Karpas-422 (cell line): ENCODE measurements around the gene FAM181A. TPM values are rescaled to one million over a fixed set of nuclear protein-coding genes. Genes with fewer than 3 reads are reported as not detected.

Source experiments
- DNase-seq: peaks from one replicate; pipeline ENCODE4 v3.0.0-alpha.2; 2015
- H2AFZ ChIP-seq: fragments of 200-600 bp; sonication (generic); 2 replicates; pipeline ENCODE4 v1.6.1; 2014; ENCODE audit warnings: antibody characterized with exemption, low read length, mixed read lengths
- H3K27ac ChIP-seq: fragments of 200-600 bp; sonication (generic); 2 replicates; pipeline ENCODE4 v1.5.1; 2014; ENCODE audit warnings: mild to moderate bottlenecking, low read length, moderate library complexity
- H3K27me3 ChIP-seq: fragments of 200-600 bp; sonication (generic); 2 replicates; pipeline ENCODE4 v1.6.1; 2014; ENCODE audit warnings: low read length, mixed read lengths
- H3K36me3 ChIP-seq: fragments of 200-600 bp; sonication (generic); 2 replicates; pipeline ENCODE4 v1.6.1; 2014; ENCODE audit warnings: low read length, mixed read lengths; ENCODE audit not compliant: insufficient read depth
- H3K4me1 ChIP-seq: fragments of 200-600 bp; sonication (generic); 2 replicates; pipeline ENCODE4 v1.6.1; 2014; ENCODE audit warnings: mild to moderate bottlenecking, low read length, mixed read lengths
- H3K4me2 ChIP-seq: fragments of 200-600 bp; sonication (generic); 2 replicates; pipeline ENCODE4 v1.6.1; 2014; ENCODE audit warnings: low read length, low read depth, mild to moderate bottlenecking; ENCODE audit not compliant: poor library complexity, severe bottlenecking
- H3K4me3 ChIP-seq: fragments of 200-600 bp; sonication (generic); 2 replicates; pipeline ENCODE4 v1.5.1; 2014; ENCODE audit warnings: mild to moderate bottlenecking, antibody characterized with exemption, low read length, mixed read lengths
- H3K79me2 ChIP-seq: fragments of 200-600 bp; sonication (generic); 2 replicates; pipeline ENCODE4 v1.6.1; 2014; ENCODE audit warnings: mild to moderate bottlenecking, low read length, mixed read lengths
- H3K9ac ChIP-seq: fragments of 200-600 bp; sonication (generic); 2 replicates; pipeline ENCODE4 v1.6.0; 2014; ENCODE audit warnings: low read length
- H3K9me2 ChIP-seq: fragments of 200-600 bp; sonication (generic), shearing (Covaris generic); replicated peaks from 2 replicates; pipeline ENCODE4 v1.6.0; 2014; ENCODE audit warnings: mild to moderate bottlenecking, low read length, moderate library complexity; ENCODE audit not compliant: insufficient read depth
- H3K9me3 ChIP-seq: fragments of 300-700, 200-600 bp; sonication (generic); 2 replicates; pipeline ENCODE4 v1.6.1; 2014; ENCODE audit warnings: low read length, mixed read lengths
- H4K20me1 ChIP-seq: fragments of 200-600 bp; sonication (generic); 2 replicates; pipeline ENCODE4 v1.6.1; 2014; ENCODE audit warnings: mild to moderate bottlenecking, antibody characterized with exemption, low read length, low read depth; ENCODE audit not compliant: insufficient read depth
- total RNA-seq: library from RNA; depleted of rRNA; stranded (reverse); fragments of >200 nt; shearing (Covaris generic); gene quantifications from 2 replicates; pipeline ENCODE4 v1.2.3, GENCODE V29; 2014; ENCODE audit warnings: low replicate concordance

FAM181A gene
- total RNA-seq, 1 experiment from 2014 or later = not detected

DNA sequence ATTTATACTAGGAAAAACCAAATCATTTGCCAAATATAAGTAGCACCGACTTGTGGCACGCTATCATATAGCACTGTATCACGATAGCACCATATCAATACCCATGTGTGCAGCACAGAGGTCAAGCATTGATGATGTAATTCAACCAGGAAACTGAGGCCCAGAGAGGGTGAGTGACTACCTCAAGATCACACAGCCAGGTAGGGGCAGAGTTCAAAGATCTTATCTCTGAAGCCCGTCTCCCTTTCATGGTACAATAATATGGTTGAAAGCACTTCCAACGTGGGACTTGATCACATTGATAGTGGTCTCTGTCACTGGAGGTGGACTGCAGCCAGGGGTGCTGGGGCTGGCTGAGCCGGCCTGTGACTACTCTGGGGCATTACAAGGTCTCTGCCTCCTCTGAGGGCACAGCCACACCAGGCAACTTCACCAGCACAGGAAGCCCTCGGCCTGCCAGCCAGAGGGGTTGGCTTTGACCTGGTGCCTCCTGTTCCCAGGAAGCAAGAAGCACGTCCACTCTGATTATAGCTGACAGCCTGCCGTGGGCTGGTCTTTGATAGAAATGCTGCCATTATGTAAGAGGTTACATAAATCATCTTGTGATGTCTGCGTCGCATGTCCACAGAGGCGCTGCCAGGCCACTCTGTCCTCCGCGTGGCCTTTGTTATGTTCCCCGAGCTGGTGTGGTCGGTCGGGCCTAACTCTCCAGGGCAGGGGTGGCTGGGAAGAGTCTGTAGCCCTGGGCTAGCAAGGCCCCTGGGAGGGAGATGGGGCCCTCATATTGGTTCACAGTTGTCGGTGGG lies 5.9 kb upstream of the FAM181A start:
- no peak for DNase-seq
- no peaks in the 10 kb centered on the region for H3K9me2 ChIP-seq
- peaks cover 4% of the 10 kb centered on the region; the same call in 1 of the 2 replicates for H3K4me1 ChIP-seq
- no peaks in the 10 kb centered on the region for H3K9me3 ChIP-seq
- H3K27ac ChIP-seq = no peak overlapping the region
- H3K36me3 ChIP-seq = no peaks in the 10 kb centered on the region
- no peaks in the 10 kb centered on the region for H4K20me1 ChIP-seq
- 0 out of 2 replicates have a peak, but pooled peaks cover 9% of the 10 kb centered on the region for H3K27me3 ChIP-seq
- H3K9ac ChIP-seq = no peak overlapping the region
- no peak overlapping the region for H3K4me2 ChIP-seq
- H3K79me2 ChIP-seq = no peaks in the 10 kb centered on the region
- no peak overlapping the region for H2AFZ ChIP-seq
- no peak overlapping the region for H3K4me3 ChIP-seq

DNA sequence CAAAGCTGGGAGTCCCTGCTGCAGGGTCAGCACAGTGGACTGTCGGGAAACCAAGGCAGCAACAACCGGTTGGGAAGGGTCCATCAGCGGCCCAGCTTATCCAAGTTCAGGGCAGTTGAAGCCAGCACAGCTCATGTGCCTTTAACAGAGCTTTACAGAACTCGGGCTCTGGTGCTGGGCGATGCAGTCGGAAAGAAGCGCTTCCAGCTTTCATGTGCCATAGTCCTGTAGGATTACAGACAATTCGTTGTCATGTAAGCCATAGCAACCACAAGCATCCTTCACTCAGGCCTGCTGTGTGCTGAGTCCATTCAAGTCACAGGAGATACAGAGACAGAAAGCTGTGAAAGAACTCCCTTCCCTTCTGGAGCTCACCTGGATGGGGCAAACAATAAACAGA lies 3.5 kb upstream of the FAM181A start:
- Histone ChIP-seq H3K4me2 (no peak overlapping the region), H4K20me1 (no peaks in the 10 kb centered on the region), H3K4me3 (no peak overlapping the region), H3K27ac (no peak overlapping the region), H3K79me2 (no peaks in the 10 kb centered on the region), H3K4me1 (no peaks in the 10 kb centered on the region), H3K9ac (no peak overlapping the region), H3K9me3 (no peaks in the 10 kb centered on the region), H2AFZ (no peak overlapping the region), H3K36me3 (no peaks in the 10 kb centered on the region), H3K27me3 (0 out of 2 replicates have a peak, but pooled peaks cover 5% of the 10 kb centered on the region), H3K9me2 (no peaks in the 10 kb centered on the region)
- DNase-seq = no peak

DNA sequence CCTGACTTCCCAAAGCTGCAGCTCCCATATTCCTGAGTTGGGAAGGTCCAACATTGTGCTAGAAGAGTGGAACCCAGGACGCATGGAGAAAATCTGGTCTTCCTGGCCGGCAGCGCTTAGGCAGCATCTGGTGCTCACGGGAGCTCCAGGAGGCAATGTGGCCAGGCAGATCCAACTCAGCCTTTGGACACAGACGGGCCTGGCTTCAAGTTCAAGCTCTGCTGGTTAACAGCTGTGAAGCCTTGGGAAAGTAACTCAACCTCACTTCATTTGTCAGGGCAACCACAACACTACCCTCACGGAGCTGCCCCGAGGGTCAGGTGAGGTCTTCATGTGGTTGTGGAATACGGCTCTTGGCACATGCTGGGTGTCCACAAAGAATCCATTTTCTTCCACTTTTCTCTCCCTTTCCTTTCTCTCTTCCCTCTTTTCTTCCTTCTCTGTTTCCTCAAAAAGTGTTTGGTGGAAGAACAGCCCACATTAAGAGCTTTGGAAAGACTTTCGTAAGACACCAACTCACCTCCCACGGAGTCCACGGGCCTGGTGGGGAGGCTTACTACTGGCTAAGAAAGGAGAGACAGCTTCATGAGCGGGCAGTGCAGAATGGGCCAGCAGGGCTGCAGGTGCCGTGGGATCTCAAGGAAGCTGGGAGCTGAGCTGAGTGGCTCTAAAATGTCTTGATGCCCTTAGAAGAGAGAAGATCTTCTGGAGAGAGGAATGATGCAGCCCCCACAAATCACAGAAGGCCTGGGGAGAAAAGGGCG lies 2.4 kb upstream of the FAM181A start:
- no peak overlapping the region for H3K27ac ChIP-seq
- H3K4me1 ChIP-seq = no peaks in the 10 kb centered on the region
- no peak overlapping the region for H3K4me2 ChIP-seq
- no peaks in the 10 kb centered on the region for H4K20me1 ChIP-seq
- DNase-seq = no peak
- no peaks in the 10 kb centered on the region for H3K36me3 ChIP-seq
- no peaks in the 10 kb centered on the region for H3K27me3 ChIP-seq
- no peaks in the 10 kb centered on the region for H3K9me3 ChIP-seq
- no peaks in the 10 kb centered on the region for H3K79me2 ChIP-seq
- no peak overlapping the region for H3K9ac ChIP-seq
- no peak overlapping the region for H2AFZ ChIP-seq
- no peaks in the 10 kb centered on the region for H3K9me2 ChIP-seq
- H3K4me3 ChIP-seq = no peak overlapping the region

DNA sequence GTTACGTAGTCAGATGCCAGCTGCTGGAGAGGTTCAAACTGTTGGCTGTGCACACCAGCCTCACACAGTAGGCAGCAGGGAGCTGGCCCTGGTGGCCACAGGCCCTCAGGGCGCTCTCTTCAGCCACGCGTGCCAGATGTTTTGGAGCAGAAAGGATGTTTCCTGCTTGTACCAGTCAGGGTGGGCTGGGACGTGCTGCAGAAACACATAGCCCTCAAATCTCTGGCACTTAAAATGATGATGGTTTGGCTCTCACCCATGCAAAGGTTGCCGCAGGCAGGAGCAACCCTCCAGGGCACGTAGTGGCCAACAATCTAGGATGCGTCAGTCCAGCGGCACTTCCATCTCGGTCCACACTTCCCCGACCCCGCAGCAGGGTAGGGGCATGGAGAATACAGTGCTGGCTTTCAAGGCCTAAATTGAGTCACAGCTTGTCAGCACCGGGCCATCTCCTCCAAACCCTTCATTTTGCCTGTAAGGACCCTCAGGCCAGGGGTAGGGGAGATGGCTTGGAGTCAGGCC lies 1.7 kb upstream of the FAM181A start:
- H4K20me1 ChIP-seq = no peaks in the 10 kb centered on the region
- H3K36me3 ChIP-seq = no peaks in the 10 kb centered on the region
- H3K79me2 ChIP-seq = no peaks in the 10 kb centered on the region
- H3K27me3 ChIP-seq = no peaks in the 10 kb centered on the region
- H2AFZ ChIP-seq = no peak overlapping the region
- no peak overlapping the region for H3K4me2 ChIP-seq
- H3K27ac ChIP-seq = no peak overlapping the region
- H3K4me1 ChIP-seq = no peaks in the 10 kb centered on the region
- H3K9me3 ChIP-seq = no peaks in the 10 kb centered on the region
- no peaks in the 10 kb centered on the region for H3K9me2 ChIP-seq
- H3K9ac ChIP-seq = no peak overlapping the region
- no peak overlapping the region for H3K4me3 ChIP-seq
- DNase-seq = no peak

DNA sequence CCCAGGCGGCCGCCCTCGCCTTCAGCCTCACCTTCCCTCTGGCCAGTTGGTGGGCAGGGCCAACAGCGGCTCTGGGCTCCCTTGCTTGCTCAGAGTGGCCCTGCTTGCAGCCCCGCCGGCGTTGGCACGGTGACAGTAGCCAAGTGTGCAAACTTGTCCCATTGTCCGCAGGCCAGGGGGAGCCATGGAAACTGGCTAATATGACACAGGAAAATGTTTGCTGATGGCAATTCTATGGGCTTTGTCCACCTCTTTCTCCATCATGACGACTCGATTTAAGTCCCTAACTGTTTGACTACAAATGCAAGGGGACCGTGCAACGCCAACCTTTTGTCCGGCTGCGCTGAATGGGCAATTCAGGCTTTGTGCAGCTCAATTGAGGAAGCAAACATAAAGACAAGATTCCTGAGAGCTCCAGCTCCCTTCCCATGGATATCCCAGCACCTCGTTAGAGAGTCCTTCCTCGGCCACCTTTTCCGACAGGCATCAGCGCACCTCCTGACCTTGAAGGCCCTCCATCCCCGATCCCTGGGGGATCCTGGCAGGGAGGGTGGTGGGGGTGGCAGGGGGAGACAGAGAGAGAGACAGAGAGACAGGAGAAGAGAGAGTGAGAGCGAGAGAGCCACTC lies 785 bp upstream of the FAM181A start:
- H3K27ac ChIP-seq = no peak overlapping the region
- H3K9ac ChIP-seq = no peak overlapping the region
- H3K9me2 ChIP-seq = no peaks in the 10 kb centered on the region
- no peaks in the 10 kb centered on the region for H3K9me3 ChIP-seq
- no peaks in the 10 kb centered on the region for H3K36me3 ChIP-seq
- H4K20me1 ChIP-seq = no peaks in the 10 kb centered on the region
- H3K79me2 ChIP-seq = no peaks in the 10 kb centered on the region
- H3K4me3 ChIP-seq = no peak overlapping the region
- H2AFZ ChIP-seq = no peak overlapping the region
- DNase-seq = no peak
- H3K4me2 ChIP-seq = no peak overlapping the region
- H3K4me1 ChIP-seq = no peaks in the 10 kb centered on the region
- no peaks in the 10 kb centered on the region for H3K27me3 ChIP-seq

DNA sequence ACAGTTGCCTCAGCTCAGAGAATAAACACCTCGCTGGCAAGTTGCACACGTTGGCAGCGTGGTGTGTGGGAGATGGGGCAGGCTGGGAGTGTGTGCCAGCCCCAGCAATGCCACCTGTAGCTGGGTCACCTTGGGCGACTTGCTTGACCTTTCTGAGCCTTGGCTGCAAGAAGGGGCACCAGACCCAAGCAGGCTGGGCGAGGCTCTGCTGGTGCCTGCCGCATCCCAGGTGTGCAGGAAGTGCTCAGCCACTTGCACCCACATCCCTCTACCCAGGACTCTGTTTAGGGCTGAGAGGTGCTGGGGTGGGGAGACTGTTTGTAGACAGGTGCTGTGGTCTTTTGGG lies 629 bp downstream of the FAM181A start:
- Histone ChIP-seq H4K20me1 (no peaks in the 10 kb centered on the region), H3K36me3 (no peaks in the 10 kb centered on the region), H3K9me2 (no peaks in the 10 kb centered on the region), H3K4me2 (no peak overlapping the region), H3K4me1 (no peaks in the 10 kb centered on the region), H3K27ac (no peak overlapping the region), H3K9me3 (no peaks in the 10 kb centered on the region), H3K79me2 (no peaks in the 10 kb centered on the region), H2AFZ (no peak overlapping the region), H3K9ac (no peak overlapping the region), H3K4me3 (no peak overlapping the region), H3K27me3 (no peaks in the 10 kb centered on the region)
- no peak for DNase-seq

DNA sequence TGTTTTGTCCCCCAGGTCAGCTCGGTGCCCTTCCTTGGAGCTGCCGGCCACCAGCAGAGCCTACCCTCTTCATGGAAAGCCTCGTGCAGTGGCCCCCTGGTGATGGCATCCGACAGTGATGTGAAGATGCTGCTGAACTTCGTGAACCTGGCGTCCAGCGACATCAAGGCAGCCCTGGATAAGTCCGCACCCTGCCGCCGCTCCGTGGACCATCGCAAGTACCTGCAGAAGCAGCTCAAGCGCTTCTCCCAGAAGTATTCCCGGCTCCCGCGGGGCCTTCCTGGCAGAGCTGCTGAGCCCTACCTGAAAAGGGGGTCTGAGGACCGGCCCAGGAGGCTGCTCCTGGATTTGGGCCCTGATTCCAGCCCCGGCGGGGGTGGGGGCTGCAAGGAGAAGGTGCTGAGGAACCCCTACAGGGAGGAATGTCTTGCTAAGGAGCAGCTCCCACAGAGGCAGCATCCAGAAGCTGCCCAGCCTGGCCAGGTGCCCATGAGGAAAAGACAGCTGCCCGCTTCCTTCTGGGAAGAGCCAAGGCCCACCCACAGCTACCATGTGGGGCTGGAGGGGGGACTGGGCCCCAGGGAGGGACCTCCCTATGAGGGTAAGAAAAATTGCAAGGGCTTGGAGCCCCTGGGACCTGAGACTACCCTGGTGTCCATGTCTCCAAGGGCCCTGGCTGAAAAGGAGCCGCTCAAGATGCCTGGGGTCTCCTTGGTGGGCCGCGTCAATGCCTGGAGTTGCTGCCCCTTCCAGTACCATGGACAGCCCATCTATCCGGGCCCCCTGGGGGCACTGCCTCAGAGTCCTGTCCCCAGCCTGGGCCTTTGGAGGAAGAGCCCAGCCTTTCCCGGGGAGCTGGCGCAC lies 1.3 kb downstream of the FAM181A start:
- no peak overlapping the region for H3K27ac ChIP-seq
- H3K9ac ChIP-seq = no peak overlapping the region
- H3K36me3 ChIP-seq = no peaks in the 10 kb centered on the region
- no peak overlapping the region for H2AFZ ChIP-seq
- no peaks in the 10 kb centered on the region for H3K79me2 ChIP-seq
- no peak for DNase-seq
- H3K27me3 ChIP-seq = no peaks in the 10 kb centered on the region
- no peaks in the 10 kb centered on the region for H3K4me1 ChIP-seq
- no peak overlapping the region for H3K4me3 ChIP-seq
- H3K9me2 ChIP-seq = no peaks in the 10 kb centered on the region
- no peak overlapping the region for H3K4me2 ChIP-seq
- H3K9me3 ChIP-seq = no peaks in the 10 kb centered on the region
- no peaks in the 10 kb centered on the region for H4K20me1 ChIP-seq
